ENCODE measurements around the gene UBE2D1.

DNA sequence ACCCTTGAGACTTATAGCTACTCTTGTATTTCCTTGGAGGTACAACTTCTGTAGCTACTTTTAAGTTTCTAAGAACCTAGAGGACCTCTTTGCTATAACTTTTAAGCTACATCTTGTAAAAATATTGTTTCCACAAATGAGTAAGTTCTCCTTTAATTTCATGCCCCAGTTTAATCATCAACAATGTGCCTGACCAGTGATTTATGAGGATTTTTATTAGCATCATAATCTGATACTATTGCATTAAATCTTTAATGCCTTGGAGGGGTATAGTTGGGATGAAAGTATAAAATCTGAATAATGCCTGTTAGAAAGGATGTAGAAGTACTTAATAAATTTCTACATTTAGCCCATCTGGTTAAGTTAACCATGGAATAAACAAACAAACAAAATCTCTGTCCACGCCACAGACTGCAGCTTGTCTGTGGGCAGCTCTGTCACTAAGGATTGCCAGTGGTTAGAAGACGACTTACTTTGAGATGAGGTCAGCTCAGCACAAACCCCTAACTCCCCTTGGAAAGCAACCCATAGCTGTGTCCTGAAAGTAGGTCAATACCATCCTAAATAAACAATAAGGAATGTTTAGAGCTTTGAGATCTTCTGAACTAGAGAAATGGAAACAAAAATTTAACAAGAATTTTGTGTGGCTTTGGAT lies 18.3 kb downstream of the UBE2D1 start:
- no peak for TF ChIP-seq POLR2A (IDR thresholded peaks at IDR 0.05; ENCODE audit: low read depth, low read length)
- no peak for TF ChIP-seq CTCF (IDR thresholded peaks at IDR 0.05; ENCODE audit: extremely low read depth in 1 of 2, insufficient read depth in 1 of 2, low read depth in 1 of 2, low read length in 2 of 2)
- no peak for TF ChIP-seq JUN (IDR thresholded peaks at IDR 0.05; ENCODE audit: borderline replicate concordance, insufficient read depth, insufficient read length, low read depth)
- TF ChIP-seq EZH2 (IDR thresholded peaks at IDR 0.05; ENCODE audit: borderline replicate concordance, low read depth, low read length, severe bottlenecking): no peak
